ENCODE results near the gene STK25. TPM values are rescaled to one million over a fixed set of nuclear protein-coding genes. Genes with fewer than 3 reads are reported as not detected.

Gene STK25
- total RNA-seq, 4 donors from 2014 or later = 236 to 364 (median 266) TPM

- WGBS, 2 donors = 93% methylated on average over 8 of the region's 8 CpGs
- Histone ChIP-seq H3K27me3 (no peaks in the 10 kb centered on the region), H3K27ac (no peak overlapping the region), H3K4me3 (replicated peaks in 1 of 3) (no peak overlapping the region), H3K4me1 (no peaks in the 10 kb centered on the region), H3K36me3 (peaks cover 0 to 3% of the 10 kb centered on the region in 2 donors), H3K9me3 (no peaks in the 10 kb centered on the region)
- no peak for TF ChIP-seq CTCF (IDR thresholded peaks at IDR 0.05)
- no peak for TF ChIP-seq POLR2A (IDR thresholded peaks at IDR 0.05)
- no peak for DNase-seq
- intact Hi-C loops (cut with DNase I) = no loop called here
Observed at GRCh38 chr2:241478166-241478565, 30.2 kb downstream of the STK25 start.

DNA sequence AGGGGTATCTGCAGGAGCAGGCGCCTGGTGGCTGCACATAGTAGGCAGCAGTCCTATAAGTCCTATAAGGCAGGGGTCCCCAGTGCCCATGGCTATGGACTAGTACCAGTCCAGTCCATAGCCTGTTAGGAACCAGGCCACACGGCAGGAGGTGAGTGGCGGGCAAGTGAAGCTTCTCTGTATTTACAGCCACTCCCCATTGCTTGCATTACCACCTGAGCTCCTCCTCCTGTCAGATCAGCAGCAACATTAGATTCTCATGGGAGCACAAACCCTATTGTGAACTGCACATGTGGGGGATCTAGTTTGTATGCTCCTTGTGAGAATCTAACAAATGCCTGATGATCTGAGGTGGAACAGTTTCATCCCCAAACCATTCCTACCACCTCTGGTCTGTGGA, 33.1 kb downstream of the STK25 start:
- Histone ChIP-seq H3K27ac (no peak overlapping the region), H3K9me3 (no peaks in the 10 kb centered on the region), H3K27me3 (no peaks in the 10 kb centered on the region), H3K4me3 (replicated peaks in 1 of 3) (no peak overlapping the region), H3K36me3 (peaks cover 0 to 3% of the 10 kb centered on the region in 2 donors), H3K4me1 (no peaks in the 10 kb centered on the region)
- intact Hi-C loops (cut with DNase I) = no loop called here
- 90 to 97% methylated on average over 3 of the region's 3 CpGs for WGBS, 2 donors
- no peak for TF ChIP-seq CTCF (IDR thresholded peaks at IDR 0.05)
- no peak for TF ChIP-seq POLR2A (IDR thresholded peaks at IDR 0.05)
- no peak for DNase-seq

DNA sequence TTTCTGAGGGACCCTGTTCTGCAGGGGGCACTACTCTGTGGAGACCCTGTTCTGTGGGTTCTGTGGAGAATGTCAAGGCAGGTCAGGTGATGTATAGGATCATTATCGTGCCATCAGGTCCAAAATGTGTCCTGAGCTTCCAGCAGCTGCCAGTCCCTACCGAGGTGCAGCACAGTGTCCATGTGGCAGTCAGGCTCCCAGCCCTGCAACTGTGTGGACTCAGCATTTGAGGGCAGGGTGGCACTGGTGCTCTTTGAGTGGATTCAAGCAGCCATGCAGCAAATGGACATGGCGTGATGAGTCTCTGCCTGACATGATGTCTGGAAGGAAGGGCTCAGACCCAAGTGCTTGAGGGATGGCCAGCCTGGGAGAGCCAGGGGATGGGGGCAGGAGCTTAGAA, 35.0 kb downstream of the STK25 start:
- Histone ChIP-seq H3K27me3 (no peaks in the 10 kb centered on the region), H3K4me3 (replicated peaks in 1 of 3) (no peak overlapping the region), H3K9me3 (no peaks in the 10 kb centered on the region), H3K36me3 (no peaks in the 10 kb centered on the region), H3K4me1 (no peaks in the 10 kb centered on the region), H3K27ac (no peak overlapping the region)
- 89 to 94% methylated on average over 3 of the region's 3 CpGs for WGBS, 2 donors
- TF ChIP-seq CTCF (IDR thresholded peaks at IDR 0.05) (no peak), POLR2A (IDR thresholded peaks at IDR 0.05) (no peak)
- intact Hi-C loops (cut with DNase I) = no loop called here
- DNase-seq = no peak

DNA sequence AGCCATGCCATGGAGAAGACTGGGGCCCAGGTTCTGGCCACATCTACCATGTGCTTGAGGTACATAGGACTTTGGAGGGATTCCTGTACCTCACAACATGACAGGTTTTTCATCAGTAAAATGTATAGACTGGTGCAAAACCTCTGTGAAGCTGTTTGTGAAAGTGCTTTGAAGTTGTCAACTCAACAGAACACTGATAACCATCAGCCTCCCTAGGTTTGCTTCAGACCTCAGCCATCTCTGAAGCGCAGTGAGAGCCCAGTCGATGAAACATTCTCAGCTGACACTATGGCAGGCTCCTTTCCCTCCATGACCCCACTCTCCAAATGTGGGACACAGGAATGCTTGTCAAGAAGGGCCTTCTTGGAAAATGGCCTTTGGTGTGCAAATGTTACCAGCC, 38.6 kb downstream of the STK25 start:
- WGBS, 2 donors = 94 to 100% methylated on average over 2 of the region's 2 CpGs
- H3K27me3 ChIP-seq = no peaks in the 10 kb centered on the region
- H3K4me1 ChIP-seq = no peaks in the 10 kb centered on the region
- TF ChIP-seq POLR2A (IDR thresholded peaks at IDR 0.05) (no peak), CTCF (IDR thresholded peaks at IDR 0.05) (no peak)
- intact Hi-C loops (cut with DNase I) = no loop called here
- H3K27ac ChIP-seq = no peak overlapping the region
- no peak for DNase-seq
- H3K36me3 ChIP-seq = no peaks in the 10 kb centered on the region
- no peak overlapping the region for H3K4me3 ChIP-seq (replicated peaks in 1 of 3)
- H3K9me3 ChIP-seq = no peaks in the 10 kb centered on the region

GRCh38 chr2:241468476-241468781, 40.0 kb downstream of the STK25 start:
- WGBS, 2 donors = 86 to 100% methylated on average over 1 to 2 of the region's 2 CpGs
- no peaks in the 10 kb centered on the region for H3K36me3 ChIP-seq
- H3K27me3 ChIP-seq = no peaks in the 10 kb centered on the region

More at GRCh38 chr2:241468476-241468781, 40.0 kb downstream of the STK25 start:
- Histone ChIP-seq H3K4me1 (no peaks in the 10 kb centered on the region), H3K4me3 (replicated peaks in 1 of 3) (no peak overlapping the region), H3K27ac (no peak overlapping the region), H3K9me3 (no peaks in the 10 kb centered on the region)
- DNase-seq = no peak
- no peak for TF ChIP-seq POLR2A (IDR thresholded peaks at IDR 0.05)
- TF ChIP-seq CTCF (IDR thresholded peaks at IDR 0.05) = no peak
- intact Hi-C loops (cut with DNase I) = no loop called here
